Kidney capillary endothelial cell (primary cell): ENCODE measurements around the gene PARP1.
"Not testable (repeated sequence)": the region's sequence is repeated elsewhere in the genome, so short reads cannot be mapped to it uniquely, and the experiment has no call there.

ENCODE experiments used
- DNase-seq: peaks from one replicate; pipeline ENCODE4 v3.0.0-alpha.2; 2018; ENCODE audit warnings: low spot score

PARP1 gene

GRCh38 chr1:226351709-226352108, 56.2 kb downstream of the PARP1 start:
- DNase-seq: no peak

GRCh38 chr1:226350519-226350865, 57.4 kb downstream of the PARP1 start:
- DNase-seq: no peak

- DNase-seq: no peak
Observed at GRCh38 chr1:226349801-226350518, 57.9 kb downstream of the PARP1 start.

GRCh38 chr1:226349081-226349480, 58.8 kb downstream of the PARP1 start:
- no peak for DNase-seq

GRCh38 chr1:226344441-226345259, 63.2 kb downstream of the PARP1 start:
- DNase-seq: no peak

GRCh38 chr1:226342656-226343055, 65.2 kb downstream of the PARP1 start:
- no peak for DNase-seq

GRCh38 chr1:226340111-226340510, 67.8 kb downstream of the PARP1 start:
- DNase-seq: not testable (repeated sequence)

- no peak for DNase-seq
Observed at GRCh38 chr1:226337276-226337875, 70.5 kb downstream of the PARP1 start.

GRCh38 chr1:226335661-226336060, 72.2 kb downstream of the PARP1 start:
- no peak for DNase-seq

- DNase-seq: no peak
Observed at GRCh38 chr1:226332947-226333346, 74.9 kb downstream of the PARP1 start.

GRCh38 chr1:226329237-226329636, 78.7 kb downstream of the PARP1 start:
- DNase-seq: no peak

GRCh38 chr1:226327761-226328162, 80.1 kb downstream of the PARP1 start:
- no peak for DNase-seq

GRCh38 chr1:226325178-226325577, 82.7 kb downstream of the PARP1 start:
- no peak for DNase-seq

GRCh38 chr1:226324479-226324878, 83.4 kb downstream of the PARP1 start:
- no peak for DNase-seq

- DNase-seq: no peak
Observed at GRCh38 chr1:226322986-226323385, 84.9 kb downstream of the PARP1 start.

GRCh38 chr1:226320930-226321329, 87.0 kb downstream of the PARP1 start:
- no peak for DNase-seq

GRCh38 chr1:226318471-226318870, 89.4 kb downstream of the PARP1 start:
- no peak for DNase-seq

GRCh38 chr1:226314055-226314454, 93.8 kb downstream of the PARP1 start:
- no peak for DNase-seq

- no peak for DNase-seq
Observed at GRCh38 chr1:226312065-226312464, 95.8 kb downstream of the PARP1 start.

- no peak for DNase-seq
Observed at GRCh38 chr1:226311376-226311775, 96.5 kb downstream of the PARP1 start.
